Gastrocnemius medialis (tissue), 4 donors: ENCODE data around the gene FFAR4. TPM values are rescaled to one million over a fixed set of nuclear protein-coding genes. Genes with fewer than 3 reads are reported as not detected.

Source experiments
- ATAC-seq, 2 donors: fragments of 150-250 bp; one replicate each; pipeline ENCODE4 v1.9.1; 2016
- DNase-seq, 2 donors: peaks; one replicate each; pipeline ENCODE4 v3.0.0-alpha.2; 2019
- H3K27ac ChIP-seq, 4 donors: fragments of 200-600 bp; sonication (generic); 1 replicate in 1 of 4; 2 replicates in 3 of 4; pipeline ENCODE4 v1.5.1; 2016 to 2018; ENCODE audit warnings: mild to moderate bottlenecking in 2 of 4, moderate library complexity in 1 of 4
- H3K27me3 ChIP-seq, 3 donors: fragments of 200-600 bp; sonication (generic) in 2 of 3; 1 replicate in 1 of 3; 2 replicates in 2 of 3; pipeline versions ENCODE4 v1.5.1 to v1.6.0; 2016 to 2019; ENCODE audit warnings: mild to moderate bottlenecking in 1 of 3, moderate library complexity in 1 of 3
- H3K36me3 ChIP-seq, 2 donors: fragments of 200-600 bp; sonication (generic) in 1 of 2; one replicate each; pipeline ENCODE4 v1.5.1; 2017 to 2018
- H3K4me1 ChIP-seq, 2 donors: fragments of 200-600 bp; sonication (generic) in 1 of 2; one replicate each; pipeline ENCODE4 v1.5.1; 2016 to 2017; ENCODE audit warnings: mild to moderate bottlenecking in 2 of 2
- H3K4me3 ChIP-seq, 4 donors: fragments of 200-600 bp; sonication (generic) in 3 of 4; 1 replicate in 1 of 4; 2 replicates in 3 of 4; pipeline ENCODE4 v1.5.1; 2016 to 2019; ENCODE audit warnings: mild to moderate bottlenecking in 2 of 4
- H3K9me3 ChIP-seq, 3 donors: fragments of 200-600 bp; sonication (generic) in 2 of 3; 1 replicate in 1 of 3; 2 replicates in 2 of 3; pipeline ENCODE4 v1.5.1; 2016 to 2019
- POLR2A ChIP-seq, 2 donors: fragments of 450-650 bp; IDR thresholded peaks; one replicate each; pipeline ENCODE4 v1.6.1; 2017; ENCODE audit warnings: antibody characterized with exemption in 2 of 2, mild to moderate bottlenecking in 2 of 2, moderate library complexity in 2 of 2
- in situ Hi-C, 4 donors: fragments of 200-750 bp; cut with MboI; loops; one replicate each; pipeline versions ENCODE4 v1.15.0 to v1.8.0; 2017; ENCODE audit warnings: low sequenced_read_pairs in 4 of 4
- intact Hi-C: fragments of 100-400 bp; cut with DNase I; formaldehyde crosslinking; loops from one replicate; pipeline ENCODE4 v1.15.1; 2023; ENCODE audit warnings: low total_unique reads
- total RNA-seq, 4 donors: library from RNA; depleted of rRNA; stranded (reverse); fragments of >200 nt; gene quantifications; one replicate each; pipeline versions ENCODE4 v1.1.0 to v1.2.3, GENCODE V29; 2016
- TF ChIP-seq, protein P1 (sequence below), 5 experiments: fragments of 450-650 bp in 3 of 5; fragments of 200-600 bp in 2 of 5; sonication (generic) in 2 of 5; IDR thresholded peaks in 4 of 5; conservative IDR thresholded peaks in 1 of 5; 1 replicate in 4 of 5; 2 replicates in 1 of 5; pipeline ENCODE4 v1.5.1; 2016 to 2019; ENCODE audit warnings: antibody characterized with exemption in 5 of 5, mild to moderate bottlenecking in 3 of 5, moderate library complexity in 3 of 5

The FFAR4 gene
- total RNA-seq, 4 donors from 2014 or later = 0.10 to 0.17 TPM; not detected in 2

DNA sequence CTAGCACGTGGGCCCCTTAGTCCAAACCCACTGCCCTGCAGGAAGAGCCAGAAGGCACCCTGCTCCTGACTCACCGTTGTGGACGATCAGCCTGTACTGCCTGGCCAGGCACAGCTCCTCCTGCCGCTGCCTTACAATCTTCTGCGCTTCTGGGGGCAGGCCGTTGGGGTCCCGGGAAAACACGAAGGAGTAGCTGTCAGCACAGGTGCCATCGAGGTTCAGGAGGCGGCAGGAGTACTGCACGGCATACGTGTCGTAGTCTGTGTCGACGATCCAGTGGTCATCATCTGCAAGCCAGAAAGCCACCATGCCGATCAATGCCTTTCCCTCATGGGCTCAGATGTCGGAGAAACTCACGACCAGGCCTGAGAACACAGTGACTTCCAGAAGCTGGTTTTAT is 27.3 kb downstream of the FFAR4 start:
- intact Hi-C loops = no loop called here
- no peaks in the 10 kb centered on the region for H3K36me3 ChIP-seq
- DNase-seq (no peak), ATAC-seq (no peak)
- TF ChIP-seq, protein P1, sequence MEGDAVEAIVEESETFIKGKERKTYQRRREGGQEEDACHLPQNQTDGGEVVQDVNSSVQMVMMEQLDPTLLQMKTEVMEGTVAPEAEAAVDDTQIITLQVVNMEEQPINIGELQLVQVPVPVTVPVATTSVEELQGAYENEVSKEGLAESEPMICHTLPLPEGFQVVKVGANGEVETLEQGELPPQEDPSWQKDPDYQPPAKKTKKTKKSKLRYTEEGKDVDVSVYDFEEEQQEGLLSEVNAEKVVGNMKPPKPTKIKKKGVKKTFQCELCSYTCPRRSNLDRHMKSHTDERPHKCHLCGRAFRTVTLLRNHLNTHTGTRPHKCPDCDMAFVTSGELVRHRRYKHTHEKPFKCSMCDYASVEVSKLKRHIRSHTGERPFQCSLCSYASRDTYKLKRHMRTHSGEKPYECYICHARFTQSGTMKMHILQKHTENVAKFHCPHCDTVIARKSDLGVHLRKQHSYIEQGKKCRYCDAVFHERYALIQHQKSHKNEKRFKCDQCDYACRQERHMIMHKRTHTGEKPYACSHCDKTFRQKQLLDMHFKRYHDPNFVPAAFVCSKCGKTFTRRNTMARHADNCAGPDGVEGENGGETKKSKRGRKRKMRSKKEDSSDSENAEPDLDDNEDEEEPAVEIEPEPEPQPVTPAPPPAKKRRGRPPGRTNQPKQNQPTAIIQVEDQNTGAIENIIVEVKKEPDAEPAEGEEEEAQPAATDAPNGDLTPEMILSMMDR (IDR thresholded peaks at IDR 0.05 in 4 of 5, conservative IDR thresholded peaks at IDR 0.05 in 1 of 5) = no peak
- TF ChIP-seq POLR2A (IDR thresholded peaks at IDR 0.05) = no peak
- H3K27ac ChIP-seq = no peak overlapping the region
- H3K4me1 ChIP-seq = no peaks in the 10 kb centered on the region
- H3K27me3 ChIP-seq = no peaks in the 10 kb centered on the region
- in situ Hi-C loops = no loop called here
- H3K9me3 ChIP-seq = no peaks in the 10 kb centered on the region
- H3K4me3 ChIP-seq = no peak overlapping the region

DNA sequence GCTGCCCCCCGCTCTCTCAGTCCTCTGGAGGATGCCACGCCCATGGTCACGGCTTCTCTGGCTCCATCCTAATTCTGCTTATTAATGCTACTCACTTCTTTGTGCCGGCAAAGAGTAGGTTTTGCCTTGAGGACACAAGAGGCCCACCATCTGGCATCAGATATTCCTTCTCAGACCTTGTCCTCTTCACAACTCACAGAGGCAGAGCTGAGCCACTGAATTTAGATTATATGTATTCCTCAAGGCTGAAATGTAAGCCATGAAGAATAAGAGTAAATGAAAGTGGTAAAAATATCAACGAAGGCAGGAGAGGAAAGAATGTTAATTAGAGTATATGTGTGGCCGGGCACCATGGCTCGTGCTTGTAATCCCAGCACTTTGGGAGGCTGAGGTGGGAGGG is 28.1 kb downstream of the FFAR4 start:
- Histone ChIP-seq H3K27ac (no peak overlapping the region), H3K4me1 (no peaks in the 10 kb centered on the region), H3K4me3 (no peak overlapping the region), H3K27me3 (no peaks in the 10 kb centered on the region), H3K36me3 (no peaks in the 10 kb centered on the region), H3K9me3 (no peaks in the 10 kb centered on the region)
- TF ChIP-seq POLR2A (IDR thresholded peaks at IDR 0.05) = no peak
- TF ChIP-seq, protein P1 (IDR thresholded peaks at IDR 0.05 in 4 of 5, conservative IDR thresholded peaks at IDR 0.05 in 1 of 5) = no peak
- ATAC-seq = no peak
- no peak for DNase-seq
- in situ Hi-C loops = no loop called here
- intact Hi-C loops = no loop called here

GRCh38 chr10:93595378-93596161 is 29.1 kb downstream of the FFAR4 start:
- Histone ChIP-seq H3K27ac (no peak overlapping the region), H3K36me3 (no peaks in the 10 kb centered on the region), H3K4me1 (no peaks in the 10 kb centered on the region), H3K27me3 (peaks cover 0 to 2% (median 0%) of the 10 kb centered on the region in 3 donors), H3K9me3 (no peaks in the 10 kb centered on the region), H3K4me3 (no peak overlapping the region)
- ATAC-seq = no peak
- intact Hi-C loops = no loop called here
- in situ Hi-C loops = no loop called here
- DNase-seq = no peak
- TF ChIP-seq POLR2A (IDR thresholded peaks at IDR 0.05) = no peak
- TF ChIP-seq, protein P1 (IDR thresholded peaks at IDR 0.05 in 4 of 5, conservative IDR thresholded peaks at IDR 0.05 in 1 of 5) = no peak

DNA sequence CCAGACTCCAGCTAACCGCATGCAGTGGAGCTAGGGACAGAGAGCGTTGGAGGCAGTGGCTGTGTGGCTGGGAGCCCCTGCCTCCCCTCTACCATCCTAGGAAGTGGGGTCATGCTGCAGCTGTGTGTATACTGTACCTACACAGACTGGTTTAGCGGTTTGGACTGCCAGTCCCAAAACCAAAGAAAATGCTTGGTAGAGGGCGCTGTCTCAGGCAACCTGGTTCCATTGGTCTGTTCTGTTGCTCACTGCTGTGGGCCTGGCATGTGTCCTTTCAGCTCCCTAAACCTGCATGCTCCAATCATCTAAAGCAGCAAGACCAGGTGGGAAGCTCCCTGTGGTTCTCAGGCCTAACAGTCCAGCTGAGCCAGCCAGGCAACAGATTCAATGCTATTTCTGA is 30.1 kb downstream of the FFAR4 start:
- peaks cover 0 to 4% of the 10 kb centered on the region in 2 donors for H3K4me1 ChIP-seq
- intact Hi-C loops = no loop called here
- in situ Hi-C loops = no loop called here
- no peaks in the 10 kb centered on the region for H3K9me3 ChIP-seq
- no peak overlapping the region for H3K4me3 ChIP-seq
- H3K27ac ChIP-seq = no peak overlapping the region
- DNase-seq = no peak
- no peaks in the 10 kb centered on the region for H3K36me3 ChIP-seq
- H3K27me3 ChIP-seq = peaks cover 0 to 7% (median 2%) of the 10 kb centered on the region in 3 donors
- TF ChIP-seq, protein P1 (IDR thresholded peaks at IDR 0.05 in 4 of 5, conservative IDR thresholded peaks at IDR 0.05 in 1 of 5) = no peak
- TF ChIP-seq POLR2A (IDR thresholded peaks at IDR 0.05) = no peak
- no peak for ATAC-seq
